Ishikawa (cell line): ENCODE results near the gene NUTF2.

Experiments used
- NFIC ChIP-seq: IDR thresholded peaks from 2 replicates; pipeline ENCODE4 v1.6.1; 2012
- REST ChIP-seq: IDR thresholded peaks from 2 replicates; pipeline ENCODE4 v1.6.1; 2012; ENCODE audit warnings: low read depth, mild to moderate bottlenecking

DNA sequence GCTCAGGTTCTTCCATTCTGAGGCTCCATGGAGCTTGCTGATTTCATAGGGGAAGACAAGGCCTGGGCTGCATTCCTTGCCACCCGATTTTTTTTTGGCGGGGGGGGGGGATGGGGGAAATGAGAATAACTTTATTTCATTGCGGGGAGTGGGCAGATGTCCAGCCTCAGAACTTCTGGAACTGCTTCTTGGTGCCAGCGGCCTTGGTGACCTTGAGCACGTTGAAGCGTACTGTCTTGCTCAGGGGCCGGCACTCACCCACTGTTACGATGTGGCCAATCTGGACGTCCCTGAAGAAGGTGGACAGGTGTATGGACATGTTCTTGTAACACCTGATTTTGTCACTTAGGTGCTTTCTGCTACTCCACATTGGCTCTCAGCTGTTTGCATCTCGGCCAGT, 9.1 kb downstream of the NUTF2 start:
- TF ChIP-seq REST (no peak), NFIC (no peak)
